ENCODE data around the gene CSTF1.

DNA sequence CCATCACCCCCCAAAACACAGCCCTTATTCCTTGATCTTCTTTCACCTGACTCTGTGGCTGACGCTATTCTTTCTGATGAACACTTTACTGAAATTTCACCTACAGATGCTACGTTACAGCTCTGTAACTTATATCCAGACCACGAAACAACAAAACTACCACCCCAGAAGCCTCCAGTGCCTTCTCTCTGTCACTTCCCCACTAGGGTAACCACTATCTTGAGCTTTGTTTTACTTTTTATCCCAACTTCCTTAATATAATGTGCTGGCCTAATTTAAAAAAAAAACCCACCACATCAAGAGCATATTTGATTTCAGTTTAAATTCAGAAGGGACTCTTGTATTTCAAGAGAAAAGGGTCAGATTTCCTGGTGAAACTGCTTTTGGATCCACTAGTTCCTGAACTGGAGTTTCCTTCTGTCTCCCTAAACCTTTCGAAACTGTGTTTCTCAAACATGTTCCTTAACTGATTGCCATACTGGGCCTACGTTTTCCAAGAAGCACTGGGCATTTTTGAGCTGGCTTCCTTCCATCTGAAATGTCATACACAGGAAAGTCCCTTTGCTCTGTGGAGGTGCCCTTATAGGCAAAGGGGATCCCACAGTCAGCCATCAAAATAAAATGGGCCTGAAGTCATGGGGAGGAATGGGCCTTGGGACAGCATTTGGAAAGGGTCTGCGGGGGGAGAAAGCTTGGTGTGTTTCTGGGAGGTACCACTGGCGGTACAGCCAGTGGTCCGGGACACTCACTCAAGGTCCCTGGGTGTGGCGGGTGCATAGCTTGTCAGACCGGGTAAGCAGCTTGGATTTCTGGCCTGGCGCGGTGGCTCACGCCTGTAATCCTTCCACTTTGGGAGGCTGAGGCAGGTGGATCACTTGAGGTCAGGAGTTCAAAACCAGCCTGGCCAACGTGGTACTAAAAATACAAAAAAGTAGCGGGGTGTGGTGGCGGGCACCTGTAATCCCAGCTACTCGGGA, 50.2 kb downstream of the CSTF1 start:
- TF ChIP-seq, protein P1, sequence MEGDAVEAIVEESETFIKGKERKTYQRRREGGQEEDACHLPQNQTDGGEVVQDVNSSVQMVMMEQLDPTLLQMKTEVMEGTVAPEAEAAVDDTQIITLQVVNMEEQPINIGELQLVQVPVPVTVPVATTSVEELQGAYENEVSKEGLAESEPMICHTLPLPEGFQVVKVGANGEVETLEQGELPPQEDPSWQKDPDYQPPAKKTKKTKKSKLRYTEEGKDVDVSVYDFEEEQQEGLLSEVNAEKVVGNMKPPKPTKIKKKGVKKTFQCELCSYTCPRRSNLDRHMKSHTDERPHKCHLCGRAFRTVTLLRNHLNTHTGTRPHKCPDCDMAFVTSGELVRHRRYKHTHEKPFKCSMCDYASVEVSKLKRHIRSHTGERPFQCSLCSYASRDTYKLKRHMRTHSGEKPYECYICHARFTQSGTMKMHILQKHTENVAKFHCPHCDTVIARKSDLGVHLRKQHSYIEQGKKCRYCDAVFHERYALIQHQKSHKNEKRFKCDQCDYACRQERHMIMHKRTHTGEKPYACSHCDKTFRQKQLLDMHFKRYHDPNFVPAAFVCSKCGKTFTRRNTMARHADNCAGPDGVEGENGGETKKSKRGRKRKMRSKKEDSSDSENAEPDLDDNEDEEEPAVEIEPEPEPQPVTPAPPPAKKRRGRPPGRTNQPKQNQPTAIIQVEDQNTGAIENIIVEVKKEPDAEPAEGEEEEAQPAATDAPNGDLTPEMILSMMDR (IDR thresholded peaks at IDR 0.05): no peak
- TF ChIP-seq POLR2A (IDR thresholded peaks at IDR 0.05) (no peak), POLR2AphosphoS5 (IDR thresholded peaks at IDR 0.05) (no peak)

All from suprapubic skin (tissue), 4 donors.